ENCODE data around the gene PODN.

DNA sequence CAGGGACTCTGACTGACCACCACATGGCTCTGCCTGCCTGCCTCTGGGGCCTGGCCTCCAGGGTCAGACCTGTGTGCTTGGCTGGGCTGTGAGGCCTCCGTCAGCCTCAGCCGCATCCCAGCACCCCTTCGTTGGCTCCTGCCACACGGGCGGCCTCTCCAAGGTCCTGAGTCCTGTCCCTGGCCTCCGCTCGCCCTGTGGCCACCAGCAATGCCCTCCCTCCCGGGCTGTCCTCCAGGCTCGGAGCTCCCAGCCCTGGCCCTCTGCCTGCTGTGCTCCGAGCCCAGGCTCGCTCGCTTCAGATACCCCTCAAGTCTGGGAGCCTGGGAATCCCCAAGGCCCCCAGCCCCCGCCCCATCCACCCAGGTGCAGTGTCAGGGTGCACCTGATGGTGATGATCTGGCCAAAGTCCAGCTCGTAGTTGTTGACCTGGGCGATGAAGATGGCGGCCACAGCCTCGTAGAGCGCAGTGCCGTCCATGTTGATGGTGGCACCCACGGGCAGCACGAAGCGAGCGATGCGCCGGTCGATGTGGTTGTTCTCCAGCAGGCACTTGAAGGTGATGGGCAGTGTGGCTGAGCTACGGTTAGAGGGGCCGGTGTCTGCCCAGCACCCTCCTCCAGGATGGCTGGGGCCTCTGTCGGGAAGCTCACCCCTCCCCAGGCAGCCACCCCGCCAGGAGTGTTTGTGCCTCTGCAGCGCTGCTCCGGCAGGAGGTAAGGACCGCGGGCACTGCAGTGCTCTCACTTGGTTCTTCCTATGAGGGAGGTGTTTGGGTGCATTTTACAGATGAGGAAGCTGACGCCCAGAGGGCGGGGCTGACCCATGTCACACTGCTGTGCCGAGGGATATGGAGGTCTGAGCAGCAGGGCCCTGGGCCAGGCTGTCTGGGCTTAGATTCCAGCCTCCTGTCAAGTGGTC lies 28.5 kb downstream of the PODN start:
- TF ChIP-seq, protein P1, sequence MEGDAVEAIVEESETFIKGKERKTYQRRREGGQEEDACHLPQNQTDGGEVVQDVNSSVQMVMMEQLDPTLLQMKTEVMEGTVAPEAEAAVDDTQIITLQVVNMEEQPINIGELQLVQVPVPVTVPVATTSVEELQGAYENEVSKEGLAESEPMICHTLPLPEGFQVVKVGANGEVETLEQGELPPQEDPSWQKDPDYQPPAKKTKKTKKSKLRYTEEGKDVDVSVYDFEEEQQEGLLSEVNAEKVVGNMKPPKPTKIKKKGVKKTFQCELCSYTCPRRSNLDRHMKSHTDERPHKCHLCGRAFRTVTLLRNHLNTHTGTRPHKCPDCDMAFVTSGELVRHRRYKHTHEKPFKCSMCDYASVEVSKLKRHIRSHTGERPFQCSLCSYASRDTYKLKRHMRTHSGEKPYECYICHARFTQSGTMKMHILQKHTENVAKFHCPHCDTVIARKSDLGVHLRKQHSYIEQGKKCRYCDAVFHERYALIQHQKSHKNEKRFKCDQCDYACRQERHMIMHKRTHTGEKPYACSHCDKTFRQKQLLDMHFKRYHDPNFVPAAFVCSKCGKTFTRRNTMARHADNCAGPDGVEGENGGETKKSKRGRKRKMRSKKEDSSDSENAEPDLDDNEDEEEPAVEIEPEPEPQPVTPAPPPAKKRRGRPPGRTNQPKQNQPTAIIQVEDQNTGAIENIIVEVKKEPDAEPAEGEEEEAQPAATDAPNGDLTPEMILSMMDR (IDR thresholded peaks at IDR 0.05; ENCODE audit: insufficient read depth, low read length), result no peak
- TF ChIP-seq, protein P2, sequence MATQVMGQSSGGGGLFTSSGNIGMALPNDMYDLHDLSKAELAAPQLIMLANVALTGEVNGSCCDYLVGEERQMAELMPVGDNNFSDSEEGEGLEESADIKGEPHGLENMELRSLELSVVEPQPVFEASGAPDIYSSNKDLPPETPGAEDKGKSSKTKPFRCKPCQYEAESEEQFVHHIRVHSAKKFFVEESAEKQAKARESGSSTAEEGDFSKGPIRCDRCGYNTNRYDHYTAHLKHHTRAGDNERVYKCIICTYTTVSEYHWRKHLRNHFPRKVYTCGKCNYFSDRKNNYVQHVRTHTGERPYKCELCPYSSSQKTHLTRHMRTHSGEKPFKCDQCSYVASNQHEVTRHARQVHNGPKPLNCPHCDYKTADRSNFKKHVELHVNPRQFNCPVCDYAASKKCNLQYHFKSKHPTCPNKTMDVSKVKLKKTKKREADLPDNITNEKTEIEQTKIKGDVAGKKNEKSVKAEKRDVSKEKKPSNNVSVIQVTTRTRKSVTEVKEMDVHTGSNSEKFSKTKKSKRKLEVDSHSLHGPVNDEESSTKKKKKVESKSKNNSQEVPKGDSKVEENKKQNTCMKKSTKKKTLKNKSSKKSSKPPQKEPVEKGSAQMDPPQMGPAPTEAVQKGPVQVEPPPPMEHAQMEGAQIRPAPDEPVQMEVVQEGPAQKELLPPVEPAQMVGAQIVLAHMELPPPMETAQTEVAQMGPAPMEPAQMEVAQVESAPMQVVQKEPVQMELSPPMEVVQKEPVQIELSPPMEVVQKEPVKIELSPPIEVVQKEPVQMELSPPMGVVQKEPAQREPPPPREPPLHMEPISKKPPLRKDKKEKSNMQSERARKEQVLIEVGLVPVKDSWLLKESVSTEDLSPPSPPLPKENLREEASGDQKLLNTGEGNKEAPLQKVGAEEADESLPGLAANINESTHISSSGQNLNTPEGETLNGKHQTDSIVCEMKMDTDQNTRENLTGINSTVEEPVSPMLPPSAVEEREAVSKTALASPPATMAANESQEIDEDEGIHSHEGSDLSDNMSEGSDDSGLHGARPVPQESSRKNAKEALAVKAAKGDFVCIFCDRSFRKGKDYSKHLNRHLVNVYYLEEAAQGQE (IDR thresholded peaks at IDR 0.05; ENCODE audit: insufficient replicate concordance, low read depth), result no peak

All from HL-60 (cell line).